HG02840 (cell line): ENCODE results near the gene VTI1A.
"Not testable (repeated sequence)": the region's sequence is repeated elsewhere in the genome, so short reads cannot be mapped to it uniquely, and the experiment has no call there.

ENCODE experiments used
- ATAC-seq: cut with Tn5 transposase; IDR thresholded peaks from one replicate; pipeline ENCODE4 v1.9.1; 2021; ENCODE audit warnings: mild to moderate bottlenecking, moderate library complexity, moderate number of reproducible peaks; ENCODE audit not compliant: unreplicated experiment, low FRiP score

Gene VTI1A

GRCh38 chr10:112536663-112537062, 89.6 kb downstream of the VTI1A start:
- ATAC-seq, result no peak

GRCh38 chr10:112538168-112538567, 91.2 kb downstream of the VTI1A start:
- ATAC-seq, result no peak

- no peak for ATAC-seq
These were observed 92.3 kb downstream of the VTI1A start for GRCh38 chr10:112539340-112539739.

- not testable (repeated sequence) for ATAC-seq
These were observed 95.8 kb downstream of the VTI1A start for GRCh38 chr10:112542823-112543222.

- ATAC-seq, result no peak
These were observed 99.5 kb downstream of the VTI1A start for GRCh38 chr10:112546474-112546873.

GRCh38 chr10:112548535-112549276, 101.7 kb downstream of the VTI1A start:
- ATAC-seq, result no peak

- ATAC-seq, result no peak
These were observed 105.6 kb downstream of the VTI1A start for GRCh38 chr10:112552593-112553110.

- ATAC-seq, result no peak
These were observed 106.3 kb downstream of the VTI1A start for GRCh38 chr10:112553315-112553714.

GRCh38 chr10:112554263-112554662, 107.2 kb downstream of the VTI1A start:
- ATAC-seq, result no peak

GRCh38 chr10:112557197-112557596, 110.2 kb downstream of the VTI1A start:
- ATAC-seq, result no peak

- ATAC-seq, result no peak
These were observed 111.6 kb downstream of the VTI1A start for GRCh38 chr10:112558476-112559142.

GRCh38 chr10:112559349-112559748, 112.3 kb downstream of the VTI1A start:
- no peak for ATAC-seq

GRCh38 chr10:112562122-112562521, 115.1 kb downstream of the VTI1A start:
- no peak for ATAC-seq

- no peak for ATAC-seq
These were observed 116.0 kb downstream of the VTI1A start for GRCh38 chr10:112562809-112563663.

- no peak for ATAC-seq
These were observed 117.3 kb downstream of the VTI1A start for GRCh38 chr10:112564337-112564736.

- no peak for ATAC-seq
These were observed 118.5 kb downstream of the VTI1A start for GRCh38 chr10:112565434-112566053.

GRCh38 chr10:112570585-112570984, 123.6 kb downstream of the VTI1A start:
- no peak for ATAC-seq

- no peak for ATAC-seq
These were observed 132.6 kb downstream of the VTI1A start for GRCh38 chr10:112579578-112579977.

- no peak for ATAC-seq
These were observed 133.3 kb downstream of the VTI1A start for GRCh38 chr10:112580267-112580666.

- ATAC-seq, result no peak
These were observed 134.9 kb downstream of the VTI1A start for GRCh38 chr10:112581921-112582320.
